HUES48 (cell line): Measurements from ENCODE around the gene THAP4.
A peak's percentile ranks its signal among the peaks of the same experiment; 100 is the strongest.

ENCODE experiments used
- H3K27ac ChIP-seq: one replicate; pipeline ENCODE4 v1.7.0; 2013; ENCODE audit warnings: low read depth, low read length, inconsistent platforms
- H3K27me3 ChIP-seq: 2 replicates; pipeline ENCODE4 v1.6.1; 2013; ENCODE audit warnings: mild to moderate bottlenecking, low read length; ENCODE audit not compliant: control insufficient read depth, insufficient read depth
- H3K36me3 ChIP-seq: 2 replicates; pipeline ENCODE4 v1.6.1; 2013; ENCODE audit warnings: low read length; ENCODE audit not compliant: control insufficient read depth, insufficient read depth
- H3K4me1 ChIP-seq: 2 replicates; pipeline ENCODE4 v1.6.1; 2013; ENCODE audit warnings: mild to moderate bottlenecking, low read length; ENCODE audit not compliant: control insufficient read depth, insufficient read depth
- H3K4me3 ChIP-seq: 2 replicates; pipeline ENCODE4 v1.5.1; 2013; ENCODE audit warnings: mild to moderate bottlenecking, low read depth, low read length
- H3K9ac ChIP-seq: 2 replicates; pipeline ENCODE4 v1.6.1; 2013; ENCODE audit warnings: mild to moderate bottlenecking, low read depth, low read length, moderate library complexity
- H3K9me3 ChIP-seq: 2 replicates; pipeline ENCODE4 v1.6.1; 2013; ENCODE audit warnings: low read length; ENCODE audit not compliant: control insufficient read depth, insufficient read depth

Gene THAP4, protein sequence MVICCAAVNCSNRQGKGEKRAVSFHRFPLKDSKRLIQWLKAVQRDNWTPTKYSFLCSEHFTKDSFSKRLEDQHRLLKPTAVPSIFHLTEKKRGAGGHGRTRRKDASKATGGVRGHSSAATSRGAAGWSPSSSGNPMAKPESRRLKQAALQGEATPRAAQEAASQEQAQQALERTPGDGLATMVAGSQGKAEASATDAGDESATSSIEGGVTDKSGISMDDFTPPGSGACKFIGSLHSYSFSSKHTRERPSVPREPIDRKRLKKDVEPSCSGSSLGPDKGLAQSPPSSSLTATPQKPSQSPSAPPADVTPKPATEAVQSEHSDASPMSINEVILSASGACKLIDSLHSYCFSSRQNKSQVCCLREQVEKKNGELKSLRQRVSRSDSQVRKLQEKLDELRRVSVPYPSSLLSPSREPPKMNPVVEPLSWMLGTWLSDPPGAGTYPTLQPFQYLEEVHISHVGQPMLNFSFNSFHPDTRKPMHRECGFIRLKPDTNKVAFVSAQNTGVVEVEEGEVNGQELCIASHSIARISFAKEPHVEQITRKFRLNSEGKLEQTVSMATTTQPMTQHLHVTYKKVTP

DNA sequence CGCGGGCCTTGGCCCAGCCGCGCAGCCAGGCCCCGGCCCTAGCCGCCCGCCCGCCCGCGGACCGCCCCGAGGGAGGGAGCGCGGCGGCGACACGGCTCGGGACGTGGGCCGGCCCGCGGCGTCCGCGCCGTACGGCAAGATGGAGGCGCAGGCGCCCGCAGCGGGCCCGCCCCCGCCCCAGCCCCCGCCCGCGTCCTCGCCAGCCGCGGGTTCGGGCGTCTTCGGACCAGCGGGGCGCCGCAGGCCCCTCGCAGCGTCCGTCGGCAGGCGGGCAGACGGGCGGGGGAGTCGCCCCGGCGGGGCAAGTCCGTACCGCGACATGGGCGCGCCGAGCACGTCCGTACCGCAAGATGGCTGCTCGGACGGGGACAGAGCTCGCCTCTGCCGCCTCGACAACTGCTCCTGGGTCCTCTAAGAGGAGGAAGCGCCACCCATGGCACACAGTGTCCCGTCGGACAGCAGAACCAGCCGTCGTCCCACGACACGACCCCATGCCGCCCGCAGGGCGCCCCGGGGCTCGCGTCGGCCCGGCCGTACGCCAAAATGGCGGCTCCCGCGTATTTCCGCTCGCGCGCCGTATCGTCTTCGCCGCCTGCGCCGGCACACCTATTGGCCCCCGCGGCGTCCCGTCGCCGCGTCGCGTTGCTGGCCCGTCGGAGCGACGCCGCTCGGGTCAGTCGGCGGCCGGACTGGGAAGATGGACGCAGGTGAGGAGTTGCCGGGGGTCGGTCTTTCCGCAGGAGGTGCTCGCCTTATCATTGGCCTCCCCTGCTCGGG, at the start of gene THAP4, which contains the start of gene ATG4B:
THAP4 (minus strand) TSS at position 141 of the 777 bp plus-strand sequence. CDS start 141 bp downstream, outside the sequence.
ATG4B (plus strand) TSS at position 676 of the 777 bp plus-strand sequence; CDS start at position 698, 22 bp downstream.
- Histone ChIP-seq H3K27me3 (no peaks in the 10 kb centered on the region), H3K4me1 (peaks cover 11% of the 10 kb centered on the region; the same call in 1 of the 2 replicates), H3K4me3 (peak within 1 kb of the TSS; percentile 100), H3K27ac (peak within 1 kb of the TSS; percentile 99), H3K9ac (peak within 1 kb of the TSS; percentile 99), H3K36me3 (peaks cover 36% of the 10 kb centered on the region), H3K9me3 (peaks cover 3% of the 10 kb centered on the region)

DNA sequence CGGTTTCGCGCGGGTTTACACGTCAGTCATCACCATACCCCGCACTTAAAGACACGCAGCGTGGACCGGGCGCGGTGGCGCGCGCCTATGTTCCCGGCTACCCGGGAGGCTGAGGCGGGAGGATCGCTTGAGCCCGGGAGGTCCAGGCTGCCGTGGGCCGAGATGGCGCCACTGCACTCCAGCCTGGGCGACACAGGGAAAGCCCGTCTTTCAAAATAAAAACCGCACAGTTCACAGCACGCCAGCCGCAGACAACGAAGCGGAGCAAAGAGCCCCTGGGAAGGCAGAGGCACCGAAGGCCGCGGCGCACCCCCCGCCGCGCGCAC, 49.3 kb upstream of the THAP4 start:
- Histone ChIP-seq H3K9ac (peak overlapping the region; percentile 88), H3K9me3 (no peaks in the 10 kb centered on the region), H3K36me3 (peaks cover 62% of the 10 kb centered on the region), H3K27me3 (no peaks in the 10 kb centered on the region), H3K27ac (peak overlapping the region; percentile 87), H3K4me3 (peak overlapping the region; percentile 90), H3K4me1 (peaks cover 7% of the 10 kb centered on the region)

DNA sequence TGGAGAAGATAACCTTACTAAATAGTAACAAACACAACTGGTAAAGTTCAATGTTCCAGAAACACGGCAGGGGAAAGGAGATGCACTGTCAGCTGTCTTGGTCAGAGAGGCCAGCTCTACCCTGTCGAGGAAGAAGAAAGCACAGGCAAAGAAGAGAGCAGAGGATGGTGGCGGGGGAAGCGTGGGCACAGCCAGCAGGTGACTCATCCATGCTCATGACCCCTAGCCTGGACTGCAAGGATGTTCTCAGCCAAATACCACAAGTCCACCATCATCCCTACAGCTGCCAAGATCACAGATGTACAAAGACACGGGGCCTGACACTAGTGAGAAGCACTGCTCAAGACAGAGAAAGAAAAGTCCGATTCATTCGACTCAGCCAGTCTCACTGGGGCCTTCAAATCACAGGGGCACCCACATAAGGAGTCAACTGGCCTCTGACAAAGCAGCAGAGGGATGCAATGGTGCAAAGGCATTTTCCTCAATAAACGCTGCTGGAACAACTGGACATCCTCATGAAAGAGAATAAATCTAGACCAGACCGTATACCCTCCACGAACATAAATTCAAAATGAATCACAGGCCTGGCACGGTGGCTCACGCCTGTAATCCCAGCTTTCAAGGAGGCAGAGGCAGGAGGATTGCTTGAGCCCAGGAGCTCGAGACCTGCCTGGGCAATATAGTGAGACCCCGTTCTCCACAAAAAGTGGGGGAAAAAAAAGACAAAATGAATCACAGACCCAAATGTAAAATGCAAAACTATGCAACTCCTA, 44.1 kb upstream of the THAP4 start:
- peaks cover 94% of the 10 kb centered on the region for H3K36me3 ChIP-seq
- no peak overlapping the region for H3K27ac ChIP-seq

DNA sequence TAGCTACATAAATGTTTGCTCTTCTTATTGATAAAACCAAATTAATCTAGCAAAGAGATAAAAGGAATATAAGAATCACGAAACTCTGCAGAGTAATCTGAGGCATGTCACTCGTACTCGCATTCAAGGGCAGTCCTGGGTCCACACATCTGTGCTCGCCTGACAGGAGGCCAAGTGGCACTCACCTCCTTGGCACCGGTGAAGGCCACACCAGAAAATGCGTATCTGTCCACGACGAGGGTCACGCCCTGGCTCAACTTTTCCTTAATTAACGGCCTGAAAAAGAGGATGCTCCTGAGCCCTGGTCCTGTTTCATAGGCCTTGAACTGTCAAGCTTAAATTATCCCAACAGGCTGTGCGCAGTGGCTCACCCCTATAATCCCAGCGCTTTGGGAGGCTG, 43.1 kb upstream of the THAP4 start:
- Histone ChIP-seq H3K27ac (no peak overlapping the region), H3K27me3 (no peaks in the 10 kb centered on the region), H3K4me1 (no peaks in the 10 kb centered on the region), H3K36me3 (peaks cover 96% of the 10 kb centered on the region), H3K9me3 (no peaks in the 10 kb centered on the region), H3K9ac (no peak overlapping the region), H3K4me3 (no peak overlapping the region)

More for the DNA sequence above, 44.1 kb upstream of the THAP4 start:
- H3K9me3 ChIP-seq, result no peaks in the 10 kb centered on the region
- H3K9ac ChIP-seq, result no peak overlapping the region
- no peaks in the 10 kb centered on the region for H3K4me1 ChIP-seq
- no peaks in the 10 kb centered on the region for H3K27me3 ChIP-seq
- no peak overlapping the region for H3K4me3 ChIP-seq

GRCh38 chr2:241678784-241679540, 42.0 kb upstream of the THAP4 start:
- Histone ChIP-seq H3K9me3 (no peaks in the 10 kb centered on the region), H3K27ac (no peak overlapping the region), H3K4me1 (no peaks in the 10 kb centered on the region), H3K4me3 (no peak overlapping the region), H3K9ac (no peak overlapping the region), H3K36me3 (peaks cover 89% of the 10 kb centered on the region), H3K27me3 (no peaks in the 10 kb centered on the region)

GRCh38 chr2:241678307-241678706, 41.3 kb upstream of the THAP4 start:
- H3K27ac ChIP-seq, result no peak overlapping the region
- H3K9me3 ChIP-seq, result no peaks in the 10 kb centered on the region
- H3K4me1 ChIP-seq, result no peaks in the 10 kb centered on the region
- H3K27me3 ChIP-seq, result no peaks in the 10 kb centered on the region
- peaks cover 83% of the 10 kb centered on the region for H3K36me3 ChIP-seq
- no peak overlapping the region for H3K9ac ChIP-seq
- no peak overlapping the region for H3K4me3 ChIP-seq

GRCh38 chr2:241677392-241677791, 40.4 kb upstream of the THAP4 start:
- H3K27me3 ChIP-seq, result no peaks in the 10 kb centered on the region
- no peaks in the 10 kb centered on the region for H3K4me1 ChIP-seq
- H3K36me3 ChIP-seq, result peaks cover 78% of the 10 kb centered on the region
- no peaks in the 10 kb centered on the region for H3K9me3 ChIP-seq
- H3K4me3 ChIP-seq, result no peak overlapping the region
- no peak overlapping the region for H3K27ac ChIP-seq
- H3K9ac ChIP-seq, result no peak overlapping the region

DNA sequence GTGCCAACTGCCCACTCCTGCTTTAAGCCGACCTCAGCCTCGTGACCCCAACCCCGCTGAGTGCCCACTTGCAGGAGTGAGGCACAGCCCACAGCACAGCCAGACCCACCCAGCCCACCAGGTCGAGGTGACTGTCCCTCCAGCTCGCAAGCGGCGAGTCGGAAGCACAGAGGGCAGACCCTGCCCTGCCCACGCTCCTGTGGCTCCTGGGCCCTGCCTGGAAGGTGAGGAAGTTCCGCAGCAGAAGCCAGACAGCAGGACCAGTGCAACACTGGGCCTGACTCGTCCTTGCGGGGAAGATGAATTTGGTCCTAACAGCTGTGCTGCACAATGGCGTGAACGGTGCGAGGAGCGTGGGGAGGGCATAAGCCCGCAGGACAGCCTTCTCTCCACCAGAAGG, 39.7 kb upstream of the THAP4 start:
- Histone ChIP-seq H3K9ac (no peak overlapping the region), H3K9me3 (no peaks in the 10 kb centered on the region), H3K27ac (no peak overlapping the region), H3K27me3 (no peaks in the 10 kb centered on the region), H3K36me3 (peaks cover 76% of the 10 kb centered on the region), H3K4me3 (no peak overlapping the region), H3K4me1 (no peaks in the 10 kb centered on the region)

GRCh38 chr2:241675885-241676284, 38.9 kb upstream of the THAP4 start:
- Histone ChIP-seq H3K27ac (no peak overlapping the region), H3K4me3 (no peak overlapping the region), H3K36me3 (peaks cover 74% of the 10 kb centered on the region), H3K27me3 (no peaks in the 10 kb centered on the region), H3K4me1 (no peaks in the 10 kb centered on the region), H3K9ac (no peak overlapping the region), H3K9me3 (no peaks in the 10 kb centered on the region)
